K562 (cell line): ENCODE measurements around the gene PID1. TPM values are rescaled to one million over a fixed set of nuclear protein-coding genes. Genes with fewer than 3 reads are reported as not detected.

Source experiments
- ATAC-seq: fragments of 200-7000 bp; cut with Tn5 transposase; 3 replicates; pipeline ENCODE4 v1.9.1; 2020; ENCODE audit warnings: moderate library complexity
- BruUV-seq: library from RNA; stranded (reverse); fragments of 400-500 nt; replicated peaks from 2 replicates; lab custom pipeline; 2021; lab: Mats Ljungman, UMichigan
- CTCF ChIA-PET: fragments of 300-600 bp; formaldehyde crosslinking; extraction: SDS; loops from one replicate; lab custom pipeline; 2021; ENCODE audit warnings: low intra/inter-chr PET ratio; lab: Yijun Ruan, JAX
- POLR2A ChIA-PET: fragments of 300-600, 350-650 bp; sonication (Branson Sonifier 250); formaldehyde crosslinking; extraction: SDS; loops from one replicate; lab custom pipeline; 2021; ENCODE audit warnings: antibody characterized with exemption, inconsistent platforms; lab: Yijun Ruan, JAX
- DNase-seq, 4 experiments: peaks; one replicate each; pipeline versions ENCODE4 v3.0.0 to v3.0.0-alpha.2; 2011 to 2018; ENCODE audit warnings: low spot score in 3 of 4, mixed read lengths in 3 of 4; ENCODE audit errors: extremely low read depth in 1 of 4
- FAIRE-seq: peaks from 2 replicates; lab custom pipeline; 2011; peaks lifted over from hg19 to GRCh38; lab: Jason Lieb, UNC
- H2AFZ ChIP-seq: 2 replicates; pipeline ENCODE4 v1.6.0; 2011; ENCODE audit warnings: low read depth, low read length, control low read depth, inconsistent platforms
- H3K27ac ChIP-seq: fragments of 200-600 bp; 3 replicates; pipeline ENCODE4 v1.8.0; 2011; ENCODE audit warnings: low read depth, mild to moderate bottlenecking, control low read depth, inconsistent platforms, low read length, moderate library complexity, mixed read lengths; ENCODE audit errors: extremely low read depth
- H3K27me3 ChIP-seq, 2 experiments: fragments of 300-600 bp in 1 of 2; 2 replicates in 1 of 2; 3 replicates in 1 of 2; pipeline versions ENCODE4 v1.6.0 to v1.8.0; 2011; ENCODE audit warnings: inconsistent platforms in 2 of 2, low read length in 2 of 2, mild to moderate bottlenecking in 1 of 2, mixed read lengths in 1 of 2, moderate library complexity in 1 of 2; ENCODE audit not compliant: control insufficient read depth in 2 of 2, insufficient read depth in 2 of 2
- H3K36me3 ChIP-seq: fragments of 300-600 bp; 3 replicates; pipeline ENCODE4 v1.8.0; 2011; ENCODE audit warnings: mild to moderate bottlenecking, low read length, inconsistent platforms; ENCODE audit not compliant: control insufficient read depth, insufficient read depth
- H3K4me1 ChIP-seq, 2 experiments: fragments of 200-600 bp in 1 of 2; replicated peaks in 1 of 2; 2 replicates in 1 of 2; 3 replicates in 1 of 2; pipeline versions ENCODE4 v1.5.1 to v1.8.0; 2011; ENCODE audit warnings: inconsistent platforms in 2 of 2, low read length in 2 of 2, mild to moderate bottlenecking in 1 of 2, mixed read lengths in 1 of 2, moderate library complexity in 1 of 2; ENCODE audit not compliant: control insufficient read depth in 2 of 2, insufficient read depth in 2 of 2
- H3K4me2 ChIP-seq: 2 replicates; pipeline ENCODE4 v1.6.1; 2011; ENCODE audit warnings: low read length, control low read depth, inconsistent platforms, mixed read lengths; ENCODE audit not compliant: insufficient read depth
- H3K4me3 ChIP-seq: fragments of 200-600 bp; sonication (generic), shearing (Covaris generic); 2 replicates; pipeline ENCODE4 v1.5.1; 2016; ENCODE audit warnings: control low read depth, inconsistent platforms
- H3K79me2 ChIP-seq: fragments of 200-600 bp; 3 replicates; pipeline ENCODE4 v1.8.0; 2011; ENCODE audit warnings: low read length, inconsistent platforms; ENCODE audit not compliant: control insufficient read depth, insufficient read depth
- H3K9ac ChIP-seq, 2 experiments: 2 replicates each; pipeline versions ENCODE4 v1.6.0 to v1.6.1; 2011; ENCODE audit warnings: low read depth in 2 of 2, low read length in 2 of 2, control low read depth in 1 of 2, inconsistent platforms in 1 of 2, mild to moderate bottlenecking in 1 of 2, mixed read lengths in 1 of 2; ENCODE audit not compliant: insufficient read depth in 1 of 2
- H3K9me1 ChIP-seq: one replicate; pipeline ENCODE4 v1.6.0; 2011; ENCODE audit warnings: inconsistent platforms, mild to moderate bottlenecking, low read length, moderate library complexity; ENCODE audit not compliant: control insufficient read depth, insufficient read depth
- H3K9me3 ChIP-seq: replicated peaks from 2 replicates; pipeline ENCODE4 v1.5.1; 2011; ENCODE audit warnings: low read depth, low read length, inconsistent platforms; ENCODE audit not compliant: control insufficient read depth, insufficient read depth
- H4K20me1 ChIP-seq: replicated peaks from 2 replicates; pipeline ENCODE4 v1.6.1; 2011; ENCODE audit warnings: low read length, inconsistent platforms, mixed read lengths; ENCODE audit not compliant: control insufficient read depth, insufficient read depth
- BHLHE40 ChIP-seq: IDR thresholded peaks from 2 replicates; pipeline ENCODE4 v1.6.1; 2011; ENCODE audit warnings: low read length, improper control_type of control experiment
- ESRRA ChIP-seq: fragments of 450-650 bp; IDR thresholded peaks from 2 replicates; pipeline ENCODE4 v1.6.1; 2014; ENCODE audit warnings: low read depth, mild to moderate bottlenecking, moderate library complexity, borderline replicate concordance
- ESRRB ChIP-seq: fragments of 250-450 bp; sonication (Bioruptor Pico); IDR thresholded peaks from 2 replicates; pipeline ENCODE4 v1.5.0; 2020; ENCODE audit warnings: mild to moderate bottlenecking, moderate library complexity, borderline replicate concordance
- HDAC1 ChIP-seq, 2 experiments: fragments of 450-650 bp; IDR thresholded peaks; 2 replicates each; pipeline ENCODE4 v1.6.1; 2016 to 2017; ENCODE audit warnings: inconsistent platforms in 1 of 2, mild to moderate bottlenecking in 1 of 2, moderate library complexity in 1 of 2
- HOMEZ ChIP-seq: fragments of 250-450 bp; sonication (Bioruptor Pico); IDR thresholded peaks from 2 replicates; pipeline ENCODE4 v1.4.0; 2020; ENCODE audit warnings: mild to moderate bottlenecking, moderate library complexity
- HOXB6 ChIP-seq: fragments of 250-450 bp; sonication (Bioruptor Pico); IDR thresholded peaks from 2 replicates; pipeline ENCODE4 v1.5.1; 2022; ENCODE audit warnings: mild to moderate bottlenecking, borderline replicate concordance
- MTA3 ChIP-seq: fragments of 450-650 bp; formaldehyde crosslinking; IDR thresholded peaks from 2 replicates; pipeline ENCODE4 v1.6.1; 2017; ENCODE audit warnings: mild to moderate bottlenecking, borderline replicate concordance
- PHF20 ChIP-seq: fragments of 450-650 bp; IDR thresholded peaks from 2 replicates; pipeline ENCODE4 v1.6.1; 2018; ENCODE audit not compliant: partially characterized antibody
- PHF21A ChIP-seq: fragments of 450-650 bp; IDR thresholded peaks from 2 replicates; pipeline ENCODE4 v1.6.1; 2017; ENCODE audit warnings: low read depth, borderline replicate concordance
- TRIM28 ChIP-seq: fragments of 450-650 bp; IDR thresholded peaks from 2 replicates; pipeline ENCODE4 v1.6.1; 2017
- ZBTB2 ChIP-seq: fragments of 450-650 bp; IDR thresholded peaks from 2 replicates; pipeline ENCODE4 v1.6.1; 2016; ENCODE audit warnings: antibody characterized with exemption
- WGBS: fragments of 100-300 bp; shearing (Covaris generic); methylation state at CpG from one replicate; pipeline ENCODE4 v1.1.6; 2016; ENCODE audit warnings: low coverage, mixed read lengths; ENCODE audit not compliant: insufficient coverage; ENCODE audit errors: missing lambda C conversion rate; 5-methylcytosine and 5-hydroxymethylcytosine counted together
- in situ Hi-C: fragments of 300-500 bp; cut with MboI; formaldehyde crosslinking; loops from 4 replicates; pipeline ENCODE4 v1.15.0; 2018; ENCODE audit warnings: inconsistent platforms, mixed read lengths
- intact Hi-C: fragments of 100-400 bp; cut with micrococcal nuclease; formaldehyde crosslinking; loops from 2 replicates; pipeline ENCODE4 v1.14.2; 2022
- polyA plus RNA-seq, 8 experiments: library from polyadenylated mRNA; depleted of rRNA in 4 of 8; stranded (reverse) in 5 of 8; unstranded in 3 of 8; fragments of >200 nt; fragmentation: Nextera tagmentation in 2 of 8; fragmentation: Illumina TruSeq in 1 of 8; extraction: Ambion mirVana in 2 of 8; extraction: Trizol in 1 of 8; gene quantifications; 2 replicates each; pipeline versions ENCODE4 v1.2.1 to v1.2.3, GENCODE V29; 2011 to 2014; ENCODE audit warnings: inconsistent platforms in 1 of 8, missing spikeins in 1 of 8
- total RNA-seq, 7 experiments: library from RNA; depleted of rRNA in 6 of 7; stranded (reverse); fragments of >200 nt in 6 of 7; fragmentation: Illumina TruSeq in 2 of 7; extraction: Trizol in 2 of 7; gene quantifications; 2 replicates each; pipeline versions ENCODE4 v1.2.1 to v1.2.3, GENCODE V29; 2011 to 2021; ENCODE audit warnings: low replicate concordance in 1 of 7
- TF ChIP-seq, protein P1 (sequence below): fragments of 250-450 bp; sonication (Bioruptor Pico); IDR thresholded peaks from 2 replicates; pipeline ENCODE4 v1.5.0; 2021

The PID1 gene
- total and polyA plus RNA-seq, 9 of the 15 experiments (the other 6 are each of a cell fraction or from before 2014, with no cell fraction given) = not detected

GRCh38 chr2:229022071-229022470 is 249.0 kb downstream of the PID1 start (continued):
- TF ChIP-seq HOXB6 (CRISPR knock-in tag) = no peak
- no peak for TF ChIP-seq ESRRA
- no peak for TF ChIP-seq BHLHE40
- TF ChIP-seq ESRRB (CRISPR knock-in tag) = no peak
- TF ChIP-seq PHF20 = no peak
- TF ChIP-seq TRIM28 = no peak
- TF ChIP-seq, protein P1, sequence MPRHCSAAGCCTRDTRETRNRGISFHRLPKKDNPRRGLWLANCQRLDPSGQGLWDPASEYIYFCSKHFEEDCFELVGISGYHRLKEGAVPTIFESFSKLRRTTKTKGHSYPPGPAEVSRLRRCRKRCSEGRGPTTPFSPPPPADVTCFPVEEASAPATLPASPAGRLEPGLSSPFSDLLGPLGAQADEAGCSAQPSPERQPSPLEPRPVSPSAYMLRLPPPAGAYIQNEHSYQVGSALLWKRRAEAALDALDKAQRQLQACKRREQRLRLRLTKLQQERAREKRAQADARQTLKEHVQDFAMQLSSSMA (CRISPR knock-in tag) = no peak
- no peak for TF ChIP-seq MTA3
- no peak for TF ChIP-seq PHF21A
- no peak for TF ChIP-seq HOMEZ

GRCh38 chr2:229009816-229010215 is 261.3 kb downstream of the PID1 start:
- Histone ChIP-seq H3K9ac (no peak overlapping the region), H2AFZ (no peak overlapping the region), H3K27ac (no peak overlapping the region), H3K4me2 (no peak overlapping the region), H3K9me3 (no peaks in the 10 kb centered on the region), H4K20me1 (no peaks in the 10 kb centered on the region), H3K27me3 (no peaks in the 10 kb centered on the region), H3K4me3 (no peak overlapping the region), H3K79me2 (no peaks in the 10 kb centered on the region), H3K9me1 (no peaks in the 10 kb centered on the region), H3K4me1 (no peaks in the 10 kb centered on the region), H3K36me3 (no peaks in the 10 kb centered on the region)
- FAIRE-seq (no peak), ATAC-seq (no peak), DNase-seq (no peak)
- in situ Hi-C loops (no loop called here), intact Hi-C loops (no loop called here)
- BruUV-seq = no TSS peak
- POLR2A ChIA-PET = no interaction called here
- 6% methylated on average over 1 of the region's 1 CpG for WGBS
- CTCF ChIA-PET = no interaction called here
- TF ChIP-seq ZBTB2 (no peak), HDAC1 (IDR thresholded peaks at IDR 0.05) (no peak)
